Fibroblast of peridontal ligament (primary cell): ENCODE data around the gene CCR5AS.

Experiments used
- DNase-seq: peaks from one replicate; pipeline ENCODE4 v3.0.0-alpha.2; 2010; ENCODE audit errors: extremely low read depth

The CCR5AS gene

DNA sequence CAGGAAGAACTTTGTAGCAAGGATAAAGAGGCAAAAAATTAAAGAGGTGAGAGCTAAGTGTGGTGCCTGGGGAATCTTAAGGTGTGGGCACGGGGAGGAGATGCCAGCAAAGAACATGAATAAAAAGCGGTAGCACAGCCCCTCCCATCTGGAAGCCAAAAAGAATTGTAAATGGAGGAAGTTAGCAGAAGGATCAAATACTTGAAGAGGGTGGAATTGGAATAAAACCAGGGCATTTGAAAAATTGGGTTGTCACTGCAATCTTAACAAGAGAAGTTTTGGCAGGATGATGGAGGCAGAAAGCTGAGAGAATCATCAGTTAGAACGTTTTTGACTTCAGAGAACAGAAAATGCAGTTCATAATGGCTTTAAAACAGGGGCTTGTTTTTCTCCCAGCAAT lies 50.6 kb downstream of the CCR5AS start:
- no peak for DNase-seq

- no peak for DNase-seq
Measured at GRCh38 chr3:46354984-46355383, 51.9 kb downstream of the CCR5AS start.

DNA sequence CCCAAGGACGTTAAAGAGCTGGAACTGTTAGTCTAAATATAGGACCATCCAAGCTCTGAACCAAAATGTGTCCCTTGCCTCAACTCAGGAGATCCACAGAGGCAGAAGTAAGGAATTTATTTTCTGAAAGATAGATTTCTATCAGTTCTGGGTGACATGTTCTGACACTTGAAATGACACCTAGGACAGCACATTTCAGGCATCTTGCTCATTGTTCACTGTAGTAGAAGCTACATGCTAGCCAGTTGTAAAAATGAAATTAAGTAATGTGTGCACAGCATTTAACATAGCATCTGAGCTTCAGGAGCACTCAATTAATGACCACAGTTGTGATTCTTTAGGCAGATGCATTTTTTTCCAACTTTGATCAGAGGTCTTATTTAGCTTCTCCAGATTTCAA lies 52.4 kb downstream of the CCR5AS start:
- DNase-seq: no peak

DNA sequence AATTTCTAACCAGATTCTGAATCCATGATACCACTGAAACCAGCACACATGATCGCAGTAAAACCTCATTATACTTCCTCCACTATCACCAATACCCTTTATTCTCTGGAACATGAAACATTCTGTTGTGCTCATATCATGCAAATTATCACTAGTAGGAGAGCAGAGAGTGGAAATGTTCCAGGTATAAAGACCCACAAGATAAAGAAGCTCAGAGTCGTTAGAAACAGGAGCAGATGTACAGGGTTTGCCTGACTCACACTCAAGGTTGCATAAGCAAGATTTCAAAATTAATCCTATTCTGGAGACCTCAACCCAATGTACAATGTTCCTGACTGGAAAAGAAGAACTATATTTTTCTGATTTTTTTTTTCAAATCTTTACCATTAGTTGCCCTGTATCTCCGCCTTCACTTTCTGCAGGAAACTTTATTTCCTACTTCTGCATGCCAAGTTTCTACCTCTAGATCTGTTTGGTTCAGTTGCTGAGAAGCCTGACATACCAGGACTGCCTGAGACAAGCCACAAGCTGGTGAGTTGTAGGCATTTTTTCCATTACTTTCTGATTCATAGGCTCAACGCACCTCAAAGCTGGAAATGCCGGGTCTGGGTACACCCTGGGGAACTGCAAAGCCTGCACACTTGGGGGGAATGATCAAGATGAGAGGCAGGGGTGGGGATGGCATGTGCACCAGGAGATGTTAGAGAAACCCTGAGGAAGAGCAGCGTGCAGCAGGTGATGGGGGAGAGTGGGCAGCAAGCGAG lies 53.0 kb downstream of the CCR5AS start, which contains the start of gene CCR2:
Gene CCR2, plus strand, starts transcription at position 465 of the 764 bp plus-strand sequence. CDS start 3,417 bp downstream, outside the sequence.
- DNase-seq: no peak

GRCh38 chr3:46353090-46353489 lies 53.8 kb downstream of the CCR5AS start:
- DNase-seq: no peak

GRCh38 chr3:46351646-46352045 lies 55.2 kb downstream of the CCR5AS start:
- DNase-seq: no peak

GRCh38 chr3:46350262-46350565 lies 56.7 kb downstream of the CCR5AS start:
- no peak for DNase-seq

DNA sequence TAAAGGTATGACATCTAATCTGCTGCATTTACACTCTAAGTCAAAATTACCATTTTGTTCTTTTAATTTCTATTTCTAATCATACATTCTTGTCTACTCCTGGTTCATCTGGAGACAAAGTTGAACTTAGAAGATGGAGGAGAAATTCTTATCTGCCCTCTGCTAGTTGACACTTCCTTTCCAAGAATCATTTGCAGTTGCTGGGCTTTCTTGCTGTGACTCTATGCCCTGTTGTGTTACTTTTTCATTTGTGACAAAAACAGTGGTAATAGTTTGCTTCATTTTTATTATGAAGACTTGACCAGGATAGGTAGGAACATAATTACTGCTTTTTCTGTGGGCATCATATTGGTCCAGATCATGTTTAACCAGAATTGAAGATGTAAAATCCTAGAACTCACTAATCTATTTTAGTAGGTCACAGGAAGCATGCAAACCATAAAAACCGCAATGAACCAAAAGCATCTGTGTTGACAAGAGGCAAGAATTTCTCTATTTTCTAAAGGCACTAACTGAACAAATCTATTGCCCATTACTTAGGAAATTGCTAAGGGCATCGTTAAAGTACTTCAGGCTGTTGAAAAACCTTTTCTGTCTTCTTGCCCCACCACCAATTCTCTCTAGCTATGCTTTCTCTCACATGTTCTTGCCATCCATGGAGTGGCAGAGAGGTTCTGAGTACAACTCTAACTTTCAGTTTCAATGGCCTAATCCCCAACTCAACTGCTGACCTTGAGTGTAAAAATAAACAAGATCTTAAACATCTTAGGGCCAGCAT lies 57.2 kb downstream of the CCR5AS start:
- peak; percentile 4 for DNase-seq

DNA sequence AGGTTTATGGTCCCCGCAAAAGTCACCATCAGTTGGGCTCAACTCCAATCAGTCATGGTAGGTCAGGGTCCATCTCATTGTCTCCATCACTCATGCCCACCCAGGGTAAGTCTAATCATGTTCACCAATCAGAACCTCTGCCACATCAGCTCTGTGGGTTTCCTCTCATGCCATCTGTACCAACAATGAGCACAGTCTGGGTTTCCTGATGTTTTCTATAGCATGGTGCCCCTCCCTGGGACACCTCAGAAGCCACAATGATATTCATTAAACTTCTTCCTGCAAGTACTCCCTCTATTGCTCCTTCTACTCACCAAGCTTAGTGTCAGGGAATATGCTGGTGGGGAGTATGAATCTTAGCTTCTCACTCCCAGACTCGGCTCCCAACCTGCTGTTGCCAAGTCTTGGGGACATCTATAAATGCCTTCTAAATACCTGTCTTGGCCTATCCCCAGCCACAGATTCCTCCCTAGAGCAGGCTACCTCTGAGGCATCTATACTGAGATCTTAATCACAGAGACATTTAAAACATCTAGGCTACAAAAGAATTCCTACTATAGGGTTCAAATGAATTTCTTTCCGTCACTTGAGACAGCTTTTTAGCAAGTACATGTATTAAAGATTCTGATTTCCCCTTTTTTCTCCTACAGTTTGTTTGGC lies 57.9 kb downstream of the CCR5AS start:
- no peak for DNase-seq

- DNase-seq: no peak
Measured at GRCh38 chr3:46344476-46344875, 62.4 kb downstream of the CCR5AS start.

DNA sequence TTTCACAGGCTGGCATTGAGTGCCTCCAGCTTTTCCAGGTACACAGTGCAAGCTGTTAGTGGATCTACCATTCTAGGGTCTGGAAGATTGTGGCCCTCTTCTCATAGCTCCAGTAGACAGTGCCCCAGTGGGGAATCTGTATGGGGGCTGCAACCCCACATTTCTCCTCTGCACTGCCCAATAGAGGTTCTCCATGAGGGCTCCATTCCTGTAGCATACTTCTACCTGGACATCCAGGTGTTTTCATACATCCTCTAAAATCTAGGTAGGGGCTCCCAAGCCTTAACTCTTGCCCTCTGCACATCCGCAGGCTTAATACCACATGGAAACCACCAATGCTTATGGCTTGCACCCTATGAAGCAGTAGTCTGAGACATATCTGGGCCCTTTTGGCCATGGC lies 68.0 kb downstream of the CCR5AS start:
- no peak for DNase-seq

DNA sequence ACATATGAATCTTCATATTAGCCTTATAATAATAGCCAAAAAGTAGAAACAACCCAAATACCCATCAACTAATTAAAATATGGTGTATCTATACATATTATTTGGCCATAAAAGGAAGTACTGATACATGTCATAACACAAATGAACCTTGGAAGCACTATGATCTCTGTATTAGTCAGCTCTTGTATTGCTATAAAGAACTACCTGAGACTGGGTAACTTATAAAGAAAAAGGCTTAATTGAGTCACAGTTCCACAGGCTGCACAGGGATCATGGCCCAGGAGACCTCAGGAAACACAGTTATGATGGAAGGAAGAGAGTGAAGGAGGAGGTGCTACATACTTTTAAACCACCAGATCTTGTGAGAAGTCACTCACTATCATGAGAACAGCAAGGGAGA lies 69.0 kb downstream of the CCR5AS start:
- no peak for DNase-seq

- DNase-seq: no peak
Measured at GRCh38 chr3:46335541-46335940, 71.3 kb downstream of the CCR5AS start.

DNA sequence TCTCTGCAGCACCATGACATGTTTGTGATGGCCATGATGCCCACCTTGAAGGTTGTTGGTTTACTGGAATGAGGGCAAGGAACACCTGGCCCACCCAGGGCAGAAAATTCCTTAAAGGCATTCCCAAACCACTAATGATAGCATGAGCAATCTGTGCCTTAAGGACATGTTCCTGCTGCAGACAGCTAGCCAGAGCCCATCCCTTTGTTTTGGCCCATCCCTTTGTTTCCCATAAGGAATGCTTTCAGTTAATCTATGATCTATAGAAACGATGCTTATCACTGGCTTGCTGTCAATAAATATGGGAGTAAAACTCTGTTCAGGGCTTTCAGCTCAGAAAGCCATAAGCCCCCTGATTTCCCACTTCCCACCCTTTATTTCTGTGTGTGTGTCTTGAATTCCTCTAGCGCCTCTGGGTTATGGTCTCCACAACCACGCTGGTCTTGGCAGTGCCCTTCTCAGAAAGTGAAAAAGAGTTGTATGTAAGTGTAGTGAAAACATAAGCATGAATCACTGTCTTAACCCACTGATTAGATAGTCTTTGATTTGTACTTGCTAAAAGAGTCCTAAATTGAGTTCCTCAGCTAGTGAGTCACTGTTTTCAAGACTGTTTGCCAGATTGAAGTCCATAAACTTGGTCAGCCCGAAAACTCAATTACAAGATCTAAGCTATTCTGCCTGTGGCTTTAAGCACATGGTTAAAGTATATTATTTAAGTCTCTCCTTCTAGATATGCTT lies 72.0 kb downstream of the CCR5AS start:
- peak; percentile 69 for DNase-seq

GRCh38 chr3:46330676-46331075 lies 76.2 kb downstream of the CCR5AS start:
- peak; percentile 23 for DNase-seq

- no peak for DNase-seq
Measured at GRCh38 chr3:46325645-46326300, 81.1 kb downstream of the CCR5AS start.

DNA sequence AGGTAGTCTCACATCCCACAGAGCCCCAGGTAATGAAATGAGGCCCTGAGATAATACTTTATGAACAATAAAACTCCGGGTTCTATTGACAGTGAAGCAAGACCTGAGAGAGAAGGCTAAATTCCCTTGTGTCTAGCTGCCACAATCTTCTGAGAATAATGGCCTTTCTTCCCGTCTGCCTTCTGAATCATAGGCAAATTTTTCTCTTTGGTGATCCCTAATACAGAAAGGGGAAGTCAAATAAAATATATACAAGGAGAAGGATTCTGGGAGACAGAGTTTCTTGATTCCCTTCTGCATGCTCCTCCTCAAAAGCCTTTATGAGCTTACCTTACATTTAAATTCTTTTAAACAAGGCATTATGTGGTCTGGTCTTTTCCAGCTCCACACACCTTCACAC lies 82.8 kb downstream of the CCR5AS start:
- no peak for DNase-seq

DNA sequence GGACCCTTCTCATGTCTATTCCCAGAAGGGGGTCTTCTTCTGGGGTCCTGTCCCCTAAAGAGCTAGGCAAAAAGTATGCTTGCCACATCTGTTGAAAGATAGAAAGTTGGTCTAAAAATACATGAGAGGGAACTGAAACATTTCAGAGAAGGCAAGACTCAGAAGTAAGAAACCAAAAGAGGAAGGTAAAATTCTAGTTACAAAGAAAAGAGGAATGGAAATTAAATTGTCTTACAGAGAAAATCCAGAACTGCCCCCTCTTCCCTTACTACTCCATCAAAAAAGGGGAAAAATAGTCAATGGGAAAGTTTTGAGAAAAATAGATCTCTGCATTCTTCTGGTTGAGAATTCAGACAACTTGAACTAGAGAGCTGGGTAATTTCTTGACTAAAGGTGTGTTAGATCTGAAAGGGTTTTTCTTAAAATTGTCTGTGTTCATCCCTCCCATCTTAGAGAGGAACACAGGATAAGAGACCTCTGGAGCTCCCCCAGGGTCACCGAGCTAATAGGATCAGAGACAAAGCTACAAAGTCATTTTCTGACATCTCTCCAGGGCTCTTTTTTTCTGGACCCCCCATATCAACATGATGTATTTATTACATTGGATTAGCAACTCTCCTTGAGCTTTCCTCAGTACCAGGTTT lies 85.3 kb downstream of the CCR5AS start:
- DNase-seq: no peak

DNA sequence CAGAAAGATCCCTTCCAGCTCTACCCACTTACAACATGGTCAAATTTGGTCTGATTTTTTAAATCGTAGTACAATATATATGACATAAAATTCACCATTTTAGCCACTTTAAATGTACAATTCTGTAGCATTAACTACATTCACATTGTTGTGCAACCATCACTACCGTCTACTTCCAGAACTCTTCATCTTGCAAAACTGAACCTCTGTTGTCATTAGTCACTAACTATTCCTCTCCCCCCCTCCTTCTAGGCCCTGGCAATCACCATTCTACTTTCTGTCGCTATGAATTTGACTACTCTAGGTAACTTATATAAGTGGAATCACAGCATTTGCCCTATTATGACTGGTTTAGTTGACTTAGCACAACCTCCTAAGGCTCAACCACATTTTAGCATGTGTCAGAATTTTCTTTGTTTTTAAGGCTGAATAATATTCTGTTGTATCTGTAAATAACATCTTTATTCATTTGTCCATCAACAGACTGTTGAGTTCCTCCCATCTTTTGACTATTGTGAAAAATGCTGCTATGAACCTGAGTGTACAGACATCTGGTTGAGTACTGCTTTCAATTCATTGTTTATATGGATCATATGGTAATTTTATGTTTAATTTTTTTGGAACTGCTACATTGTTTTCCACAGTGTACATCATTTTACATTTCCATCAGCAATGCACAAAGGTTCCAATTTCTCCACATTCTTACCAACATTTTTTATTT lies 88.5 kb downstream of the CCR5AS start:
- no peak for DNase-seq

DNA sequence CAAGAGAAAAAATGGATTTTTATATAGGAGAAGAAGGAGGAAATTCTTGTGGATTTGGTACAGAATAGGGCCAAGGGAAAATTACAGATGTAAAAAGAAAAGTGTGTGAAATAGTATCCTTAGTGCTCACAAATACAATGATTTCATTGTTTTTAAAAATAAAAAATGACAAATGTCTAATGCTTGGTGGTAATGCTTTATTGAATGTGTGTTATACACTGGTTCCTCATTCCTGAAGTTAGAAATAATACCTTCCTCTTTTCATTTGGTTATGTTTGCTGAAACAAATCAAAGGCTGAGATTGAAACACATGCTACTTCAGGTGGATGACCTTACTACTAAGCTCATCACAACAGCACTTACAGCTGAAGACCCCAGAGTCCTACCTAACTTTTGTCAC lies 90.7 kb downstream of the CCR5AS start:
- DNase-seq: no peak
